HG03060 (cell line): Measurements from ENCODE around the gene CFAP210.

ENCODE experiments used
- ATAC-seq: cut with Tn5 transposase; IDR thresholded peaks from one replicate; pipeline ENCODE4 v1.9.1; 2021; ENCODE audit warnings: low read depth, moderate number of reproducible peaks; ENCODE audit not compliant: unreplicated experiment

CFAP210 gene

DNA sequence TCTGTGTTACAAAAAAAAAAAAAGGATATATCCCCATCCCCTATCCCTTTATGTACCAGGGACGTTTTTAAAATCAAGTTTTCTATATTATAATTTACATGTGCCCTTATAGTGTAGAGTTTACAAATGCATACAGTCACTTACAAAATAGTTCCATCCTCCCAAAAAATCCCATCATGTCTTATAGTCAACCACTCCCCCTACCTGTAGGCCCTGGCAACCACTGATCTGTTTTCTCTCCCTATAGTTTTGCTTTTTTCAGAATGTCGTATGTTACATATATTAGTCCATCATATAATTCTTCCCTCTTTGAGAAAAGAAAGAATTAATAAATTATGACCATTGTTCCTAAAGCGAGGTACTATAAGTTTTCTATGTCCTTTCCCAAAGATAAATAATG, 17.8 kb downstream of the CFAP210 start:
- ATAC-seq: no peak

DNA sequence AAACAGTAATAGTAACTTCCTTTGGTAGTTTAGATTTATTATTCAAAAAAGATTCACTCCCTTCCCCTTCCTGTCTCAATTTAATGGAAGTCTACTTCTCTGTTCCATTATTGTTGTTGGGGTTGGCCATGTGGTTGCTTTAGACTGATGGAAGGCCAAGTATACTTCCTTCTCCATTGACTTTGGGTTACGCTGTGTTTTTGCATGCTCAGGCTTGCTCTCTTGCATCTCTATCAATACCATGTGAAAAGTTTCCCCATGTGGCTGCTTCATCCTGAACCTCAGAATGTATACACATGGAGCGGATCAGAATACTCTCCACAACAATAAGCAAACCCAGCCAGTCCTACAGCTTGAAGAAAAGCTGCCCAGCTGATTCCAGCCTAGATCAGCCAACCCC, 20.3 kb downstream of the CFAP210 start:
- no peak for ATAC-seq

DNA sequence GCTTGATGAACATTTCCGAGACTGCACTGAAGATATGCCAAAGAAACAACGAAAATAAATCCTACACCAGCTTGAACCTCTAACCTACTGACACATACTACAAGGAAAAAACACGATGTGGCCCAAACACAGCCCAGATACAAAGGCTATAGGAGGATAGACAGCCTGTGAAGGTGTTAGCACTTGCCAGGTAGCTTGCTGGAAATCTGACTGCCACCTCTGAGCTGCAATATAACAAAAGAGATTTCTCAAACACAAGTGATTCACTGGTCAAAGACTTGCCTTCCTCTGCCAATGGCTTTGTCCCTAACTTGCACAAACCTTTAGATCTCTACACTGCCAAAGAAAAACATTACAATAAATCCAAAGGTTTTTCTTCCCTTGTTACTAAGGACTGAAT, 21.1 kb downstream of the CFAP210 start:
- ATAC-seq: no peak

- ATAC-seq: no peak
These were observed 21.8 kb downstream of the CFAP210 start for GRCh38 chr2:169672406-169672805.

- ATAC-seq: no peak
These were observed 23.3 kb downstream of the CFAP210 start for GRCh38 chr2:169670937-169671336.

DNA sequence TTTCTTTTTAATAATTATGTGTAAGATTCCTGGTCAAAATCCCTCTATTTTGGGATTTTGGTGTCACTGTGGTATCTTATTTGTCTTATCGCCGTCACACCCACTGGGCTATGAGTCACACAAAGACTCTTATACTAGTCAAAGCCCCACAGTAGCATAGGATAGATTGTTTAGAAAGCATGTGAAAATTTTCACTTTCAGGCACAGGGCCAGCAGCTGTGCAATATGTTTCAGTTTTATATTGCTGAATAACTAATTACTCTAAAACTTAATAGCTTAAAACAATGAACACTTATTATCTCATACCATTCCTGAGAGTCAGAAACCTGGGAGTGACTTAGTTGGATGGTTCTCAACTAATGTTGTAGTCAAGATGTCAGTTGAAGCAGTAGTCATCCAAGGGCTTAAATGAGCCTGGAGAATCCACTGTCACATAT, 24.0 kb downstream of the CFAP210 start:
- no peak for ATAC-seq

- ATAC-seq: no peak
These were observed 26.6 kb downstream of the CFAP210 start for GRCh38 chr2:169667583-169667982.

GRCh38 chr2:169664978-169665930, 29.0 kb downstream of the CFAP210 start:
- ATAC-seq: no peak

DNA sequence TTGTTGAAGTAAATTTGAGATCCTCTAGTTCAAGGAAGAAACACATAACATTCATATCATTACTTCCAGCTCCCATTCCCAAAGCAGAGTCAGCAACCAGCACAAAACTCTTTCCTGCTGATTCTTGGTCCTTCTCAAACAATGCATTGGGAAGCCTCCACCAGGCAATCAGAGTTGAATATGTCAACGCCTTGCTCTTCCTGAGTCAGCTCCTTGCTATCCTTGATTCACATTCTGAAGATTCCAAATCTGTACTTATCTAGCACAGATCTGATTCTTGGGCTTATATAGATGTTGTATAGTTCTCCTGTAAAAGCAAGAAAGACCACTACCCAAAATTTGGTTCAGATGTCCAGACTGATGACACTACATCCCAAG, 29.6 kb downstream of the CFAP210 start:
- no peak for ATAC-seq

GRCh38 chr2:169663247-169663646, 31.0 kb downstream of the CFAP210 start:
- ATAC-seq: no peak

GRCh38 chr2:169662744-169663143, 31.5 kb downstream of the CFAP210 start:
- no peak for ATAC-seq

- no peak for ATAC-seq
These were observed 32.9 kb downstream of the CFAP210 start for GRCh38 chr2:169661265-169661664.

DNA sequence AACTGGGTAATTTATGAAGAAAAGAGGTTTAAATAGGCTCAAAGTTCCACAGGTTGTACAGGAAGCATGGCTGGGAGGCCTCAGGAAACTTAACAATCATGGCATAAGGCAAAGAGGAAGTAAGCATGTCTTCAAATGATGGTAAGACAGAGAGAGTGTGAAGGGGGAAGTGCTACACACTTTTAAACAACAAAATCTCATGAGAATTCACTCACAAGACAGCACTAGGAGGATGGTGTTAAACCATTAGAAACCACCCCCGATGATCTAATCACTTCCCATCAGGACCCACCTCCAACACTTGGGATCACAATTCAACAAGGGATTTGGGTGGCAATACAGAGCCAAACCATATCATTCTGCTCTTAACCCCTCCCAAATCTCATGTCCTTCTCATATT, 34.9 kb downstream of the CFAP210 start:
- no peak for ATAC-seq

- ATAC-seq: no peak
These were observed 35.3 kb downstream of the CFAP210 start for GRCh38 chr2:169658877-169659276.

DNA sequence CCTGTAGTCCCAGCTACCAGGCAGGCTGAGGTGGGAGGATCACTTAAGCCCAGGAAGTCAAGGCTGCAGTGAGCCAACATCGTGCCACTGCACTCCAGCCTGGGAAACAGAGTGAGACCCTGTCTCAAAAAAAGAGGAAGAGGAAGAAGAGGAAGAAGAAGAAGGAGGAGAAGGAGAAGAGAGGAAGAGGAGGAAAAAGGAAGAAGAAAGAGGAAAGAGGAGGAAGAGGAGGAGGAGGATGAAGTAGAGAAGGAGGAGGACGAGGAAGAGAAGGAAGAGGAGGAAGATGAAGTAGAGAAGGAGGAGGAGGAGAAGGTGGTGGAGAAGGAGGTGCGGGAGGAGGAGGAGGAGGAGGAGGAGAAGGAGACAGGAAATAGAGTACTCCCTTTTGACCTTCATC, 38.0 kb downstream of the CFAP210 start:
- no peak for ATAC-seq

DNA sequence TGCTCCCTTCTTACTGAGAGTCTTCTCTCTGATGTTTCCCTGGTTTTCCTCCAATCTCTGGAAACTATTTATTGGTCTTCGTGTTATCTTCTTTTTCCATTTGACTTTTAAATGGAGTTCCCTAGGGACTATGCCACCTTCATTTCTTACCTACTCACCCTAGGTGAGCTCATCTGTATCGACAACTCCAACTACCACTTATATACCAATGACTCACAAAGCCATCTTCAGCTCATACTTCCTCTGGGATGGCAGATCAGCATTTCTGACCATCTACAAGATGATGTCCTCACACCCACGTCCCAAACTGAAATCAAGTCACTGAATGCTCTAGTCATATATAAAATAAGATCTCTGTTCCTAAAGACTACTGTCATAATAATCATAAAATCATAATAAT, 40.6 kb downstream of the CFAP210 start:
- no peak for ATAC-seq

DNA sequence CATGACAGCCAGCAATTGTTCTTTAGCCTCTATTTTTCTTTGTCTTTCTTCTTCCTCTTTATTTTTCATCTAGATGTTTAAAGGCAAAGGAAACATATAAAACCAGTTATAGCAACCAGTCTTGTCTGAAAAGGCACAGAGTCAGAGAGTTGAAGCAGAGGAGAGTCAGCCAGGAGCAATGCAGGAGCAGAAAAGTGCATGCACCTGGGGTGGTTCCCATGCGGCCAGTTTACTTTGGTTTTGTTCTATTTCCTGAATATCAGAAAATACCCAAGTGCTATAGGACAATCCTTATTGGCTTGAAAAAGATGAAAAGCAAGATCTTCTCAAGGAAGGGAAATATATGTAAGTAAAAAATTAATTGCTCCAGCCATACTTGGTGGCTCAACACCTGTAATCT, 44.9 kb downstream of the CFAP210 start:
- ATAC-seq: no peak

DNA sequence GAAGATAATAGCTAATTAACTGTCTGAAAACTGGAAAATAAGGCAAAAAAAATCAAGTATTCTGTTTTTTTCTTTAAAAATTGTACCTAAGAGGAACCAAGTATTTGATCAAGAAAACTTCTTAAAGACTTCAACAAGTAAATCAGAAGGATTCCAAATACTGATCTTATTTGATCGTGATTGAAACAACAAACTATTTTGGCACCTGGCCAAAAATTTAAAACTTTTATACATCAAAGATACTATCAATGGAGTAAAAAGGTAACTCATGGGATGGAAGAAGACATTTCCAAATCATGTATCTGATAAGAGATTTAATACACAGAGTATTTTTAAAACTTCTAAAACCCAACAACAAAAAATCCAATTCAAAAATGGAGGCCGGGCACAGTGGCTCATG, 46.7 kb downstream of the CFAP210 start:
- ATAC-seq: no peak

DNA sequence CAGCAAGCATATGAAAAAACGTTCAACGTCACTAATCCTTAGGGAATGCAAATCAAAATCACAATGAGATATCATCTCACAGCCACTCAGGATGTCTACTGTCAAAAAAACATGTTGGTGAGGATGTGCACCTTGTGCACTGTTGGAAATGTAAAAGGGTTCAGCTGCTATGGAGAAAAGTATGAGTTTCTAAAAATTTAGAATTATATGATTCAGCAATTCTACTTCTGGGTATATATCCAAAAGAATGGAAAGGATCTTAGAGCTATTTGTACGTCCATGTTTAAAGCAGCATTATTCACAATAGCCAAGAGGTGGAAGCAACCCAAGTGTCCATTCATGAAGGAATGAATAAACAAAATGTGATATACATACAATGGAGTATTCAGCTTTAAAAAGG, 50.0 kb downstream of the CFAP210 start:
- no peak for ATAC-seq

DNA sequence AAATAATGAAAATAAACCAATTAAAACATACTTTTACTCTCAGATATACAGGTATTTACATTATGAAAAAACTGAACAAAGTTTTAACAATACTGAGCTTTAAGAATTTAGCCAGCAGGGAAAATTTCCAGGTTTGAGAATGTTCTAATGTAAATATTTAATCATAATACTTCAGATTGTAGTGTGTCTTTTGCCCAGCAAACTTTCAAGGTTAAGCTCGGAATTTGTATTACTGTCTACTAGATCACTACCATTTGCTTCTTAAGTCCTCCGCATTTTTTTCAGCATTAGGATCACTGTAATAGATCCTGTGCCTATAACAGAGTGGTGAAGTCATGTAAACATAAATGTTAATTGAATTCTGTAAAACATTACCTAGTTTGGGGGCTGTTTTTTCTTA, 52.7 kb downstream of the CFAP210 start:
- ATAC-seq: no peak

DNA sequence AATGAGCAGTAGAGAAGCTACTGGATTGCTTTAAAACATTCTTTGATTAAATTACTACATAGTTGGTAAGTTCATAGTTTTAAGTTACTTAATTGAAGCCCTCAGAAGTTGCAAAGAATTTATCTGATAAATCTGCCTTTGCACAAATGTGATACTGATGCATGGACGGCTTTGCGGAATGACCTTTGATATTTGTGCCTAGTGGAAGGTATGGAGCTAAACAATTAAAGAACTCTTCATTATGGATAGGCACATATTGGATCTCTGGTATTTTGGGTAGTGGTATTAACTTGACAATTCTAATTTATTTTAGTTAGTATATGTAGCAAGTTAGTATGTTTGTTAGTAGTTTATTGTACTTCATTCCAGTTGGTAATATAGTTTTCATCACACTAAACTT, 54.1 kb downstream of the CFAP210 start:
- ATAC-seq: no peak

- ATAC-seq: no peak
These were observed 56.6 kb downstream of the CFAP210 start for GRCh38 chr2:169637620-169638019.
